CD4-positive, alpha-beta T cell (primary cell): Measurements from ENCODE around the gene ZMYND19. TPM values are rescaled to one million over a fixed set of nuclear protein-coding genes. Genes with fewer than 3 reads are reported as not detected.
A peak's percentile ranks its signal among the peaks of the same experiment; 100 is the strongest.

Source experiments
- ATAC-seq: fragments of 200-7000 bp; cut with Tn5 transposase; one replicate; pipeline ENCODE4 v1.10.0; 2022; ENCODE audit warnings: mild to moderate bottlenecking; ENCODE audit not compliant: poor library complexity
- CTCF ChIA-PET: fragments of 350-600 bp; sonication (Branson Sonifier 250); formaldehyde crosslinking; loops from one replicate; lab custom pipeline; 2021; ENCODE audit warnings: antibody characterized with exemption, inconsistent platforms; lab: Charles Lee
- POLR2A ChIA-PET: fragments of 350-600 bp; sonication (Branson Sonifier 250); formaldehyde crosslinking; loops from one replicate; lab custom pipeline; 2021; ENCODE audit warnings: antibody characterized with exemption, inconsistent platforms; lab: Charles Lee
- DNase-seq, 14 experiments: peaks; one replicate each; pipeline ENCODE4 v3.0.0-alpha.2; 2013 to 2020; ENCODE audit warnings: mixed read lengths in 2 of 14
- H3K27ac ChIP-seq, 2 donors: one replicate each; pipeline versions ENCODE4 v1.5.1 to v1.7.0; 2013; ENCODE audit warnings: low read length in 2 of 2, low read depth in 1 of 2, mild to moderate bottlenecking in 1 of 2
- H3K27me3 ChIP-seq, 2 experiments: 1 replicate in 1 of 2; 2 replicates in 1 of 2; pipeline versions ENCODE4 v1.6.1 to v1.7.0; 2013; ENCODE audit warnings: low read length in 2 of 2, control low read depth in 1 of 2, mild to moderate bottlenecking in 1 of 2, moderate library complexity in 1 of 2; ENCODE audit not compliant: insufficient read depth in 2 of 2, control insufficient read depth in 1 of 2
- H3K36me3 ChIP-seq: one replicate; pipeline ENCODE4 v1.6.1; 2013; ENCODE audit warnings: low read length, control low read depth; ENCODE audit not compliant: insufficient read depth
- H3K4me1 ChIP-seq: one replicate; pipeline ENCODE4 v1.6.1; 2013; ENCODE audit warnings: low read length, control low read depth; ENCODE audit not compliant: insufficient read depth
- H3K4me3 ChIP-seq: one replicate; pipeline ENCODE4 v1.5.1; 2013; ENCODE audit warnings: mild to moderate bottlenecking, low read length, moderate library complexity
- H3K9me3 ChIP-seq, 2 experiments: 1 replicate in 1 of 2; 2 replicates in 1 of 2; pipeline versions ENCODE4 v1.6.1 to v1.7.0; 2013; ENCODE audit warnings: low read length in 2 of 2, mild to moderate bottlenecking in 2 of 2, control low read depth in 1 of 2, moderate library complexity in 1 of 2; ENCODE audit not compliant: control insufficient read depth in 1 of 2, insufficient read depth in 1 of 2
- H3K27ac Mint-ChIP-seq: one replicate; pipeline ENCODE4 v1.8.0; 2020; ENCODE audit warnings: mixed read lengths
- H3K27me3 Mint-ChIP-seq: one replicate; pipeline ENCODE4 v1.8.0; 2021; ENCODE audit warnings: mixed read lengths
- H3K36me3 Mint-ChIP-seq: one replicate; pipeline ENCODE4 v1.8.0; 2021; ENCODE audit warnings: low read depth, mixed read lengths
- H3K4me1 Mint-ChIP-seq: one replicate; pipeline ENCODE4 v1.8.0; 2021; ENCODE audit warnings: low read depth, mixed read lengths
- H3K4me3 Mint-ChIP-seq: one replicate; pipeline ENCODE4 v1.8.0; 2020; ENCODE audit warnings: mild to moderate bottlenecking, mixed read lengths
- H3K9me3 Mint-ChIP-seq: one replicate; pipeline ENCODE4 v1.8.0; 2020; ENCODE audit warnings: mixed read lengths
- intact Hi-C, 2 experiments: fragments of 100-400 bp; cut with DNase I in 1 of 2; cut with micrococcal nuclease in 1 of 2; formaldehyde crosslinking; loops; one replicate each; pipeline versions ENCODE4 v1.15.1 to v1.9.0; 2023 to 2025; cut with DNase I, micrococcal nuclease
- total RNA-seq, 174 experiments: library from RNA in 2 of 174; stranded (reverse) in 2 of 174; gene quantifications; one replicate each; pipeline ENCODE4 v1.2.3 and lab custom pipeline; 2021 to 2026
- TF ChIP-seq, protein P1 (sequence below): fragments of 200-600 bp; IDR thresholded peaks from one replicate; pipeline ENCODE4 v1.8.0; 2022; ENCODE audit warnings: antibody characterized with exemption, mild to moderate bottlenecking

Gene ZMYND19
- total RNA-seq, 2 experiments from 2014 or later: 8.6 to 11.3 TPM

- H3K4me1 ChIP-seq: no peaks in the 10 kb centered on the region
- ChIA-PET CTCF (no interaction called here), POLR2A (no interaction called here)
- H3K9me3 Mint-ChIP-seq: no peaks in the 10 kb centered on the region
- no peaks in the 10 kb centered on the region for H3K36me3 ChIP-seq
- ATAC-seq: no peak
- H3K36me3 Mint-ChIP-seq: no peaks in the 10 kb centered on the region
- H3K9me3 ChIP-seq: no peaks in the 10 kb centered on the region
- no peaks in the 10 kb centered on the region for H3K27me3 Mint-ChIP-seq
- no peak overlapping the region for H3K4me3 Mint-ChIP-seq
- no peak overlapping the region for H3K27ac ChIP-seq
- H3K4me3 ChIP-seq: no peak overlapping the region
- no peak overlapping the region for H3K27ac Mint-ChIP-seq
- TF ChIP-seq, protein P1, sequence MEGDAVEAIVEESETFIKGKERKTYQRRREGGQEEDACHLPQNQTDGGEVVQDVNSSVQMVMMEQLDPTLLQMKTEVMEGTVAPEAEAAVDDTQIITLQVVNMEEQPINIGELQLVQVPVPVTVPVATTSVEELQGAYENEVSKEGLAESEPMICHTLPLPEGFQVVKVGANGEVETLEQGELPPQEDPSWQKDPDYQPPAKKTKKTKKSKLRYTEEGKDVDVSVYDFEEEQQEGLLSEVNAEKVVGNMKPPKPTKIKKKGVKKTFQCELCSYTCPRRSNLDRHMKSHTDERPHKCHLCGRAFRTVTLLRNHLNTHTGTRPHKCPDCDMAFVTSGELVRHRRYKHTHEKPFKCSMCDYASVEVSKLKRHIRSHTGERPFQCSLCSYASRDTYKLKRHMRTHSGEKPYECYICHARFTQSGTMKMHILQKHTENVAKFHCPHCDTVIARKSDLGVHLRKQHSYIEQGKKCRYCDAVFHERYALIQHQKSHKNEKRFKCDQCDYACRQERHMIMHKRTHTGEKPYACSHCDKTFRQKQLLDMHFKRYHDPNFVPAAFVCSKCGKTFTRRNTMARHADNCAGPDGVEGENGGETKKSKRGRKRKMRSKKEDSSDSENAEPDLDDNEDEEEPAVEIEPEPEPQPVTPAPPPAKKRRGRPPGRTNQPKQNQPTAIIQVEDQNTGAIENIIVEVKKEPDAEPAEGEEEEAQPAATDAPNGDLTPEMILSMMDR: no peak
- intact Hi-C loops: no loop called here
- no peaks in the 10 kb centered on the region for H3K27me3 ChIP-seq
- DNase-seq: peak in 1 of 14 experiments; percentile 10
- H3K4me1 Mint-ChIP-seq: no peaks in the 10 kb centered on the region
These were observed 46.0 kb downstream of the ZMYND19 start for GRCh38 chr9:137544176-137544760.

- H3K27me3 ChIP-seq: no peaks in the 10 kb centered on the region
- no peaks in the 10 kb centered on the region for H3K36me3 Mint-ChIP-seq
- no peak overlapping the region for H3K4me3 Mint-ChIP-seq
- H3K9me3 ChIP-seq: no peaks in the 10 kb centered on the region
- H3K9me3 Mint-ChIP-seq: no peaks in the 10 kb centered on the region
- TF ChIP-seq, protein P1: no peak
- no peak overlapping the region for H3K4me3 ChIP-seq
- ChIA-PET CTCF (no interaction called here), POLR2A (no interaction called here)
- ATAC-seq (no peak), DNase-seq (peak in 1 of 14 experiments; percentile 10)
- H3K27me3 Mint-ChIP-seq: no peaks in the 10 kb centered on the region
- H3K36me3 ChIP-seq: no peaks in the 10 kb centered on the region
- H3K27ac ChIP-seq: no peak overlapping the region
- no peaks in the 10 kb centered on the region for H3K4me1 Mint-ChIP-seq
- H3K4me1 ChIP-seq: no peaks in the 10 kb centered on the region
- no peak overlapping the region for H3K27ac Mint-ChIP-seq
- intact Hi-C loops: no loop called here
These were observed 46.9 kb downstream of the ZMYND19 start for GRCh38 chr9:137543237-137543963.

- peaks cover 3% of the 10 kb centered on the region for H3K4me1 Mint-ChIP-seq
- TF ChIP-seq, protein P1: no peak
- no peaks in the 10 kb centered on the region for H3K27me3 Mint-ChIP-seq
- no peak overlapping the region for H3K4me3 Mint-ChIP-seq
- no peak for ATAC-seq
- no peaks in the 10 kb centered on the region for H3K36me3 ChIP-seq
- no peak overlapping the region for H3K4me3 ChIP-seq
- ChIA-PET CTCF (no interaction called here), POLR2A (no interaction called here)
- intact Hi-C loops: no loop called here
- no peaks in the 10 kb centered on the region for H3K9me3 Mint-ChIP-seq
- no peaks in the 10 kb centered on the region for H3K36me3 Mint-ChIP-seq
- no peaks in the 10 kb centered on the region for H3K9me3 ChIP-seq
- no peak overlapping the region for H3K27ac ChIP-seq
- DNase-seq: peak in 1 of 14 experiments; percentile 9
- H3K27me3 ChIP-seq: no peaks in the 10 kb centered on the region
- peaks cover 2% of the 10 kb centered on the region for H3K4me1 ChIP-seq
- no peak overlapping the region for H3K27ac Mint-ChIP-seq
These were observed 47.8 kb downstream of the ZMYND19 start for GRCh38 chr9:137542486-137542885.
